Urothelium cell line (cell line): ENCODE results near the gene DIP2C.
"Not testable (repeated sequence)": the region's sequence is repeated elsewhere in the genome, so short reads cannot be mapped to it uniquely, and the experiment has no call there.

ENCODE experiments used
- DNase-seq: peaks from one replicate; pipeline ENCODE4 v3.0.0; 2011; ENCODE audit warnings: low spot score, mixed read lengths
- FAIRE-seq: peaks from 2 replicates; lab custom pipeline; 2011; peaks lifted over from hg19 to GRCh38; lab: Jason Lieb, UNC

DIP2C gene

DNA sequence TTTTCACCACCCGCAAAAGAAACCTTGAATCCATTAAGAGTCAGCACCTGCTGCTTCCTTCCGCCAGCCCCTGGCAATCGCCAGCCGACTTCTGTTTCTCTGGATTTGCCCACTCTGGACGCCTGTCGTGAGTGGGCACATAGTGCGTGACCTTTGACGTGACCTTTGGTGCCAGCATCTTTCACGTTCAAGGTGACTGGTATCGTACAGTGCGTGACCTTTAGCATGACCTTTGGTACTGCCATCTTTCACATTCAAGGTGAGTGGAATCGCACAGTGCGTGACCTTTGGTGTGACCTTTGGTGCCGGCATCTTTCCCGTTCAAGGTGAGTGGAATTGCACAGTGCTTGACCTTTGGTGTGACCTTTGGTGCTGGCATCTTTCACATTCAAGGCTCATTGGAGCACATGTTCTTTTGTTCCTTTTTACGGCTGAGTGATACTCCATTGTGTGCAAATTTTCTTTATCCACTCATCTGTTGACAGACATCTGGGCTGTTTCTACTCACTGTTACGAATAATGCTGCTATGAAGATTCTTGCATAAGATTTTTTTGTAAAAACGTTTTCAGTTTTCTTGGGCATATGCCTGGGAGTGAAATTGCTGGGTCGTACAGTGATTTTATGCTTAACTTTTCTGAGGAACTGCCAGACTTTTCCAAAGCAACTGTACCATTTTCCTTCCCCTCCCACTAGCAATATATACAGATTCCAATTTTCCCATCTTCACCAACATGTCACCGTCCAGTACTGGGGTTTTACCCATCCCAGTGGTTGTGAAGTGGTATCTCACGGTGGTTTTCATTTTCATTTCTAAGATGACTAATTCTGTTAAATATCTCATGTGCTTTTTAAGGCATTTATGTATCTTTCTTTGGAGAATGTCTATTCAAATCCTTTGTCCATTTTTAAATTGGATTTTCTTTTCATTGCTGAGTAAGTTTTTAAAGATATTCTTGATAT, 145.3 kb downstream of the DIP2C start:
- FAIRE-seq (no peak), DNase-seq (no peak)

DNA sequence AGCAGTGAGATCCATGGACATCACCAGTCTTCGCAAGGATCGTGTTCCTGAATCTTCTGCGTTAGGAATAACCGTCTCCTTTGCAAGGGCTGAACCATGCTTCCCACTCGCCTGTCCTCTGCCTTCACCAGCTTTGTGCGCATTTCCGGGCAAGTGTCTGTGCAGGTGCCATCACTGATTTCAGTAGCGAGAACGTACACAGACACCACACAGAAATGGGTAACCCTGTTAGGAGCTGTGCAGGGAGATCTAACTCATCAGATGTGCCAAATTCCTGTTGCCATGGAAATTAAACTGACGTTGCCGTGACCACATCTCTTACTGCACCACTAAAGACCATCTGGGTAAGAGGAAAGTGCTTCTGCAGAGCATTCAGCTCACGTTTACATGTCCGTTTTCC, 146.3 kb downstream of the DIP2C start:
- FAIRE-seq = no peak
- DNase-seq = no peak

DNA sequence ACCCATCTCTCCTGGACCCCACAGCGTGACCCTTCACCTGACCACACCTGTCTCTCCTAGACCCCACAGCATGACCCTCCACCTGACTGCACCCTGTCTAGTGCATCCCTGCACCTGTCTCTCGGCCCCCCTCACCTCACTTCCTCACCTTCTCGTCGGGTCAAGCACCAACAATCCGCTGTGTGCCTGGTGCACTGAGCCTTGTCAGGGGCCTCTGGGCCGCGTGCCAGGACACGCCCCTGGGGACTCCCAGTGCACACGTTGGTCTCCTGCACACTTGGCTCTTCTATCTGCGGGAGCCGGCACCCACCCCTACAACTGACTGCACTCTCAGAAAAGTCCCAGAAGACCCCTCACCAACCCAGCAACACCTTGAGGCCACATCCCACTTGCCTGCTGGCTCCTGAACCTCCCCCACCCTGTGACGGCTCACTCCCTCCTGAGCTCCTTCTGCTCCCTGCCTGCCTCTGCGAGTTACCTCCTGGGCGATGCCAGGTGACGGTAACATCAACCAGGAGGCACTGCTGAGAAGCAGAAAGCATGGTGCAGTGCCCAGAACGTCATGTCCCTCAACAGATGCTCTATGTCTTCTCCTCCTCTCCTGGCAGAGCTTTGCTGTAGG, 147.6 kb downstream of the DIP2C start:
- FAIRE-seq (no peak), DNase-seq (no peak)

DNA sequence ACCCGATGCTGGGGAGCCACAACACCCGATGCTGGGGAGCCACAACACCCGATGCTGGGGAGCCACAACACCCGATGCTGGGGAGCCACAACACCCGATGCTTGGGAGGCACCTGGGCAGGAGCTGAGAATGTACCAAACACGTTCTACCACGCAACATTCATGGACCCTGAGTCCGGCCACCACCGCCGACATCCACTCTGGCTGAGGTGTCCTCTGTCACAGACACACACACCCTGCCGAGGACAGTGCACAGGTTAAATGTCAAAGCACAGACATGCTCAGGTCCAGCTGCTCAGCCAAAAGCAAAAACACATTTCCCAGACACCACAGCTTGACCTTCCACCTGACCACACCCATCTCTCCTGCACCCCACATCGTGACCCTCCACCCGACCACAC, 148.4 kb downstream of the DIP2C start:
- FAIRE-seq = no peak

DNA sequence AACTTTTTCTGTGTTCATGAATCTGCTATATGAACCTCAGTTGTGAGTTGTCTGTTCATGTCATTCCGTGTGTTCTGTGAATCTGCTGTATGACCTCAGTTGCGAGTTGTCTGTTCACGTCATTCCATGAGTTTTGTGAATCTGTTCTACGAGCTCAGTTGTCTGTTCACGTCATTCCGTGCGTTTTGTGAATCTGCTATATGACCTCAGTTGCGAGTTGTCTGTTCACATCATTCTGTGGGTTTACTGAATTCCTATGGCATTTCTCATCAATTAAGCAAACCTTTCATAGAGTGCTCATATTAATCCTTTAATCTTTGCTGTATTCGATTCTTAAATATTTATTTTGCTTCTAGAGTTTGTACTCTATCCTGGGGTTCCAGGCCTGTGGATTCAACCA, 150.6 kb downstream of the DIP2C start:
- FAIRE-seq (no peak), DNase-seq (no peak)

More for the DNA sequence above, 148.4 kb downstream of the DIP2C start:
- DNase-seq = no peak

DNA sequence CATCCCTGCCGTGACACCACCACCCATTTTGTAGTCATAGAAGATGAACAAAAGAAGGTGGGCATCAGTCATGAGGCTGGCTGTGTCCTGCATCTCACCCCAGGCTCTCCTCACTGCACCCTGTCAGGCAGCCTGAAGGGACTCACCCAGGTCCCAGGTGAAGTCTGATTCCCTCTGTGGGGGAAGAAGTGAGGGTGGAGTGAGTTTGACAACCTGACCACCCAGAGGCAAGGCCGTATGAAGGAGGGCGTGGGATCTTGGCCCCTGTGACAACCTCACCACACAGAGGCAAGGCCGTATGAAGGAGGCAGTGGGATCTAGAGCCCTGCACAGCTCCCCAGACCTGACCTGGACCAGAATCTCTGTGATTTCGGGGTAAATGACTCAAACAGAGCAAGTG, 152.5 kb downstream of the DIP2C start:
- FAIRE-seq (no peak), DNase-seq (no peak)

DNA sequence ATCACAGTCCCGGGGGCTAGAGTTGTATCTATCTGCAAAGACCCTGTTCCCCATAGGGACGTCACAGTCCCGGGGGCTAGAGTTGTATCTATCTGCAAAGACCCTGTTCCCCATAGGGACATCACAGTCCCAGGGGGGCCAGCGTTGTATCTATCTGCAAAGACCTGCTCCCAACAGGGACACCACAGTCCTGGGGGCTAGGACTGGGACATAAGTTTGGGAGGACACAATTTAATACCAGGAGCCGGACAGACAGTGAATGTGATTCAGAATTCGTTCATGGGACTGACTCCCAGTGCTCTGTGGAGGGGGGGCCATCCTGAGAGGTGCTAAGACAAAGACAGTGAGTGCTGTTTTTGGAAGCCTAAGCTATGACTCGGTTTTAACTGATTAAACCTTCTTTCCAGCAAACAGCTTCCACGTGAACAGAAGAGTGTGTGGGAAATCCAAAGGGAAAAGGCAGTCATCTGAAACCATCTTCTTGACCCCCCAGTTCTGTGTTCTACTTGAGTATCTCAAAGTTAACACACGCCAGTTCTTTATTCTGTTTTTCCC, 153.0 kb downstream of the DIP2C start:
- FAIRE-seq (no peak), DNase-seq (no peak)

DNA sequence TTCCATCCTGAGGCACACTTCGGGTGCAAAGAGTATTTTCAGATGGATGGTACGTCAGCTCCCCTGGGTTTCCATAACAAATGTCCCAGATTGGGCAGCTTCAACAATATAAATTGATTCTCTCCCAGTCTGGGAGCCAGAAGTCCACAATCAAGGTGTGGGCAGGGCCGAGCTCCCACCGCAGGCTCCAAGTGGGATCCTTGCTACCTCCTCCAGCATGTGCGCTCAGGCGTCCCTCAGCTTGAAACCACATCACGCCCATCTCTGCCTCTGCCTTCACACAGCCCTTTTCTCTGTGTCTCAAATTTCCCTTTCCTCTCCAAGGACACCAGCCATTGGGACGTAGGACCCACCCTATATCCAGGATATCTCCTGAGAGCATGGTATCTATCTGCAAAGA, 153.5 kb downstream of the DIP2C start:
- DNase-seq = no peak
- FAIRE-seq = no peak

DNA sequence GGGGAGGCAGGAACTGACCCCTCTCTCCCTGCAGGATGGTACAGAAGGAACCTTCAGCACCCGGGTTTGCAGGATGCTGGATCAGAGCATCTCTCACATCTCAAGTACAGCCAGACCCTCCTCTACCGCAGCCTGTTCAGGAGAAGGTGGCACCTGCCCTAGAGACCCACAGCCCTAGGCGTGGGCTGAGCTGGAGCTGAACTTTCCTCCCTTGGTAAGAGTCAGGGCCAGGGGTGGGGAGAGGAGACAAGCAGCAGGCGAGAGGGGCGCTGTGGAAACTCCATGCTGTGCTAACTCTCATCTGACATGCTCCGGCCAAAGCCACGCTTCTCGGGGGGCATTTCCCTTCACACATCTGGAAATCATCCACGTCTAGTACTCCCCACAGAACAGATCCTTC, 154.4 kb downstream of the DIP2C start:
- DNase-seq (no peak), FAIRE-seq (no peak)

DNA sequence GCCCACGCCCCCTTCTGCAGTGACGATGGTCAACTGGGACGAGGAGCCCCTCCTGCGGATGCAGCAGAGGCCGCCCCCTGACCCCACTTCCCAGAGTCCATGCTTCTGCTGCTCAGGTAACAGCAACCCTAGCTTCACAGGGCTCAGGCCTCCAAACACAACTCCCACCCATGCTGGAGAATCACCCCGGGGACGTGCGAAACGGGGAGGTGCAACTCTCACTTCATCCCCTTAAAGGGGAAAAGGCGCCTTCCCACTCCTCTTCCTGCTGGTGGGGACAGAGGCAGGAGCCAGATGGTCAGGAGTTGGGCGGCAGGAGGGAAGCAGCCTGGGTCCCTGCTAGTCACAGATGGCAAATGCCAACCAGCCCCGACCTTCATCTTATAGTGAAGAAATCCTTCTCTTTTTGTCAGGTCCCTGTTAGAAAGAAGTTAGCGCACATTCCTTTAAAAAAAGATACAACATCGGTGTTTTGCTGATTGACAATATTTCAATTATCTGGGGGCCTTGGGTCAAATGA, 155.4 kb downstream of the DIP2C start:
- DNase-seq (no peak), FAIRE-seq (no peak)

DNA sequence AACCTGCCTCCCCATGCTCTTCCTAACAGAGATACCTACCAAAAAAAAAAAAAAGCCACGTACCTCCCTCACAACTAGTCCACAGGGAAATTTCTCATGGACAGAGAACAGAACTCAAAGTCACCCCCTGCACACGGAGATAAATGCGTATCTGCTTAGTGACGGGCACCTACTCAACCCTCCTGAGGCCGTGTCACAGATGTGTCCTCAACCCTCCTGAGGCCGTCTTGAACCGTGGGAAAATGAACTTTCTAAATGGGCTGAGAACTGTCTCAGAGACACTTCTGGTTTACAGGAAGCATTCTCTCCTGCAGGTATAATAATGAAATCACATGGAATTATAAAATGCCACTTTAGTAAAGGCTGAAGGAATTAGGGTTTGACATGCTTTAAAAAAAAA, 155.9 kb downstream of the DIP2C start:
- FAIRE-seq (no peak), DNase-seq (no peak)

DNA sequence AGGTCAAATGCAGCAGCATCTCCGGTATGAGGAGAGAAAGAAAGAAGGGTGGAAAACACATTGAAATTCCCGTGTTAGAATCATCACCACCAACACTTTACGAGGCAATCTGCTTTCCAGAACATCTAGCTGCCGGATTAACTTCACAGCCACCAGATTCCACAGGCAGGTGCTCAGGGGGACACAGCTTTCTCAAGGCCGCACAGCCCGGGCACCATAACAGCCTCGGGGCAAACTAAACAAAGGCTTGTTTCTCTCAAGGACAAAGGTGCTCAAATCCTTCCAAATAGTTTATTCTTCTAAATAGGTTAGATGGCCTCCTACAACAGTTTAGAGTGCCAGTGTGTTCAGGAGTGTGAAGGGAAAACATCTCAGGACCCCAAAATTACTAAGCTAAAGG, 156.3 kb downstream of the DIP2C start:
- no peak for FAIRE-seq
- no peak for DNase-seq

DNA sequence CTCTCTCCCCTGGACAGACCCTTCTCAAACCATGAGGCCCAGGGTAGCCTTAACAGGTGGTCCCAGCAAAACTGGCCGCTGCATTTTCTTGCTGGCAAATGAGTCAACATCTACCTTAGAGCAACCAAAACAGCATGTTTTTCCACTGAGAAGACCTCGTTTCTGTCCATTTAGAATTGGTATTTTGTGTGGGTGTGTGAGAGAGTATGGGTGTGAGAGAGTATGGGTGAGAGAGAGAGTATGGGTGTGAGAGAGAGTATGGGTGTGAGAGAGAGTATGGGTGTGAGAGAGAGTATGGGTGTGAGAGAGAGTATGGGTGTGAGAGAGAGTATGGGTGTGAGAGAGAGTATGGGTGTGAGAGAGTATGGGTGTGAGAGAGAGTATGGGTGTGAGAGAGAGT, 157.1 kb downstream of the DIP2C start:
- not testable (repeated sequence) for FAIRE-seq, DNase-seq

DNA sequence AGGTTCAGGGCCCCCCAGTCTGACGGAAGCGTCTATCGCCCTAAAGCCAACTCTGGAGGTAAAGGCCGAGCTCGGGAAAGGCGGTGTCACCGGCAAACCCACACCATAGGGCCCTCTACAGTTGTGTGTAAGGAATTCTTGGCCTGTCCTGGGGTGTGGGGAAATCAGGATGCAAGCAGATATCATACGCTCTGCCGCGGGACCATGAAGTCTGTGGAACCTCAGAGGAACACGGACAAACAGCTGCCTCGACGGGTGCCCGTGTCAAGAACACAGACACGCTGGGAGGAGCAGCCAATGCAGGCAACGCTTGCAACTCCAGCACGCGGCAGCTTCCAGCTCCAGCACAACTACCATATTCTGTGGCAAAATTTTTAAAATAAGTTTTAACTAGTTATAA, 157.9 kb downstream of the DIP2C start:
- FAIRE-seq (no peak), DNase-seq (no peak)

DNA sequence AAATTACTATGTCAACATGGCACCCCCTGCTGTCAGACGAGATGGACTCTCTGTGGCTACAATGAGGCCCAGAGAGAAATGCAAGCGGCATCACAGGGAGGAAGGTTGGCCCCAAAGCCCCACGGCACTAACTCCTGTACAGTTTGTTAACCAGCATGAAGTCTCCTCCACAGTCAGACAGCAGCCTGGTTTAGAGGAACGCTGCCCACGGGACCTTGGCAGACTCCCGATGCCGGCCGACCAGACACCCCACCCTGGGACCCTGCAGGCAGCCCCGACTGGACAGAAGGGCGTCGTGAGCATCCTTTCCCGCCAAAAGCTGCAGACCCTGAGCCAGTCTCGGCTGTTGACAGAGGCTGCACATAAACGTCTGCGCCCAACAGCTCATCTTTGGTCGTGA, 158.8 kb downstream of the DIP2C start:
- DNase-seq = no peak
- no peak for FAIRE-seq

DNA sequence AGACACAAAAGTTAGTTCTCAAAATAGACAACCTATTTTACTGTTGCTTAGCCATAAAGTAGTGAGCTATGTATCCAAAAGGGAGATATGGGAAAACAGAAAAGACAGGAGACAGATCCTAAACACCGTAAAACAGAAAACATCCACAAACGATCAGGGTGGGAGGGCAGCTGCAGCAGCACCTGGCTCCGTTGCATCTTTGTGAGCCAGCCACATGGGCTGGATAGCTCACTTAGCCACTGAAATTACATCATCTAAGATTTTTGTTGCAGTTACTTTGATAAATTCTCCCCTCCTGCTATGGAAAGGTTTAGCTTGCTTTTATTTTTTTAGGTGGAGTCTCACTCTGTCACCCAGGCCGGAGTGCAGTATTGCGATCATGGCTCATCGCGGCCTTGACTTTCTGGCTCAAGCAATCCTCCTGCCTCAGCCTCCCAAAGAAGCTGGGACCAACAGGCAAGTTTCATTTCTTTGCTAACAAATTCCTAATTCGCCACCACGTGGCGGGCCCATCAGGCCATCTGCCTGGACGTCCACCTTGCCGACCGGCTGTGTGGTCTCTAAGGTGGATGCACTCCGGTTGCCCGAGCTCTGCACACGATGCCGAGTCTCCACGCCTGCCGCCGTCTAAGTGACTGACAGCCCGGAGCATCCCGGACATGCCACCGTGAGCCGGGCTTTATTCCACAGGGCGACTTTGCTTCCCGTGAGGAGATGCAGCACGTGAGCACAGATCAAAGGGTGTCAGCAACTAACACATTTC, 159.8 kb downstream of the DIP2C start:
- DNase-seq (no peak), FAIRE-seq (no peak)

DNA sequence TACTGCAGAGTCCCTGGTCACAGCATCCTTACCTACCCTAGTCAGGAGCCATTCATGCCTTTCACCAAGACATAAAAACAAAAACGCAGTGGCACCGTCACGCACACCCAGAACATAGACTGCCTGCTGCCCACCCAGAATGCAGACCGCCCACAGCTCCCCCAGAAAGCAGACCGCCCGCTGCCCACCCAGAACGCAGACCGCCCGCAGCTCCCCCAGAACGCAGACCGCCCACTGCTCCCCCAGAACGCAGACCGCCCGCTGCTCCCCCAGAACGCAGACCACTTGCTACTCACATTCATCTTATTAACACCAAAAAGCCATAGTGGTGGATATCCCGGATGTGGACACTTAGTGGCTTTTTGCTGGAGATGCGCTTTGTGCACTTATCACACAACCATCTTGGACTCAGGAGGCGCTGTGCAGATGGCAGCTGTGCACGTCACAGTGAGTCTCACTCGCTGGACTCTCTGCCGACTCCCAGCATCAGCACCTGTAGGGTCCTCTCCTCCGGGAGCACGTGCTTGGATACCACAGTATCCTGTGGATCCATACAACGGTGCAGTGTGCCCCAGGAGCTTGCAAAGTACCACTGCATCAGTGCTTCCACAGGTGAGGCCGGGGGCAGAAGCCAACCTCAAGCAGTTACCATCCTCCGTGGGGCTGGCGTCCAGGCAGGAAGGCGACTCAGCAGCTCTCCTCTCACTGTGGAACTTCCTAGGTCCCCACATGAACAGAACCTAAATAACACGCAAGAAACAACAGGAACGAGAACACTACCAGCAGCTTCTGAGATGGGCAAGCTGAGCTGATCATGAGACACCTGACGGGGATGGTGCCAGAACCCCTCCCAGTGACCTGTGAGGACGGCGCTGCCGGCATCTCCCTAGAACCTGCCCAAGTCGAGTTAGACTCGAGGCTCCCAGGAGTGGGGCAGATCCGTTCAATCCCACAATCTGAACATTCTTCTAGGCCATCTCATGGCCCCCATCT, 161.0 kb downstream of the DIP2C start:
- no peak for FAIRE-seq

DNA sequence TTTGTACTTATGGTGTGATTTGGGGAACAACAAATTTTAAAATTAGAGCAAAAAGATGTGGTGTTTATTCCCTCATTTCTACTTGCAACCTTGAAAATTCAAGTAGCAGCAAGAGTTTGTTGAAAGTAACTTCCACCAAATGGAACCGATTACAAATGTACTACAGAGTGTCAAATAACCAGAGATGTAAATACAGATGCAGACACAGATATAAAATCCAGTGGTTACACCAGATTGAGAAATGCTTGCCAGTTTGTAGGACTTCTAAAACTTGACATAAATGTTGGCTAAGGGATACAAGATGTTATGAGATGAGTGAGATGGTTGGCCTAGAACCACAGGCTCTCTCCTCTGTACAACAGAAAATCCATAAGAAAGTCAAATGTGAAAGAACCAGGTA, 162.1 kb downstream of the DIP2C start:
- no peak for FAIRE-seq

More for the DNA sequence above, 161.0 kb downstream of the DIP2C start:
- no peak for DNase-seq

DNA sequence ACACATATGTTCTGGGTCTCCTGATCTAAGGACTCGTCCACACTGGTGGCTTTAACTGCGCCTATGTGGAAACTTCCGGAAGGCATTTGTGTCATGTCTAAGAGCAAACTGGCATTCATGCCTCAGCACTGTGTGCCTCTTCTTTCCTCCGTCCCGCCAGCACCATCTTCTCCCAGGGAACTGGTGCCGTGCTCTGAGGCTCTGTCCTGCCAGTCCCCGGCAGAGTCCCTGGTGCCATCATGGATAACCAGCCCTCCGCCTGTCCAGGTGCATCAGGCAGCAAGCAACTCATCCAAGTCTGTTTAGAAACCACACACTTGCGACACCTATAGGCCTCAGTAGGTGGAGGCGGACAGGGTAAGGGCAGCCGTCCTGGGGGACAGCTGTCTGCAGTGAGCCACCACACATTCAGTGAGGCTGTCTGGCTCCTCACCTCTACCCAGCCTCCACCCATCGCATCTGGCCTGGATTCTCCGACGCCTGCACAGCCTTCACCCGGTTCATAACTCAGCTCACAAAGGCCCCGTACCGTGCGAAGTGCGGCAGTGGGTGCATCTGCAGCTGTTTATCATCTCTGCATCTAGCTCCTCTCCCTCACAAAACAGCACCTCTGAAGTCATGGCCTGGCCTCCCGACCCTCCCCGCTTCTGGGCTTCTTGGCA, 162.7 kb downstream of the DIP2C start:
- DNase-seq (no peak), FAIRE-seq (no peak)

More for the DNA sequence above, 162.1 kb downstream of the DIP2C start:
- DNase-seq = no peak
